ENCODE data around the gene FOXL2. TPM values are rescaled to one million over a fixed set of nuclear protein-coding genes. Genes with fewer than 3 reads are reported as not detected.

The FOXL2 gene
- total and polyA plus RNA-seq, 2 of the 13 experiments (the other 11 are each of a cell fraction or from before 2014, with no cell fraction given) = not detected

GRCh38 chr3:138915503-138916498 lies 31.1 kb downstream of the FOXL2 start (continued):
- TF ChIP-seq, protein P1, sequence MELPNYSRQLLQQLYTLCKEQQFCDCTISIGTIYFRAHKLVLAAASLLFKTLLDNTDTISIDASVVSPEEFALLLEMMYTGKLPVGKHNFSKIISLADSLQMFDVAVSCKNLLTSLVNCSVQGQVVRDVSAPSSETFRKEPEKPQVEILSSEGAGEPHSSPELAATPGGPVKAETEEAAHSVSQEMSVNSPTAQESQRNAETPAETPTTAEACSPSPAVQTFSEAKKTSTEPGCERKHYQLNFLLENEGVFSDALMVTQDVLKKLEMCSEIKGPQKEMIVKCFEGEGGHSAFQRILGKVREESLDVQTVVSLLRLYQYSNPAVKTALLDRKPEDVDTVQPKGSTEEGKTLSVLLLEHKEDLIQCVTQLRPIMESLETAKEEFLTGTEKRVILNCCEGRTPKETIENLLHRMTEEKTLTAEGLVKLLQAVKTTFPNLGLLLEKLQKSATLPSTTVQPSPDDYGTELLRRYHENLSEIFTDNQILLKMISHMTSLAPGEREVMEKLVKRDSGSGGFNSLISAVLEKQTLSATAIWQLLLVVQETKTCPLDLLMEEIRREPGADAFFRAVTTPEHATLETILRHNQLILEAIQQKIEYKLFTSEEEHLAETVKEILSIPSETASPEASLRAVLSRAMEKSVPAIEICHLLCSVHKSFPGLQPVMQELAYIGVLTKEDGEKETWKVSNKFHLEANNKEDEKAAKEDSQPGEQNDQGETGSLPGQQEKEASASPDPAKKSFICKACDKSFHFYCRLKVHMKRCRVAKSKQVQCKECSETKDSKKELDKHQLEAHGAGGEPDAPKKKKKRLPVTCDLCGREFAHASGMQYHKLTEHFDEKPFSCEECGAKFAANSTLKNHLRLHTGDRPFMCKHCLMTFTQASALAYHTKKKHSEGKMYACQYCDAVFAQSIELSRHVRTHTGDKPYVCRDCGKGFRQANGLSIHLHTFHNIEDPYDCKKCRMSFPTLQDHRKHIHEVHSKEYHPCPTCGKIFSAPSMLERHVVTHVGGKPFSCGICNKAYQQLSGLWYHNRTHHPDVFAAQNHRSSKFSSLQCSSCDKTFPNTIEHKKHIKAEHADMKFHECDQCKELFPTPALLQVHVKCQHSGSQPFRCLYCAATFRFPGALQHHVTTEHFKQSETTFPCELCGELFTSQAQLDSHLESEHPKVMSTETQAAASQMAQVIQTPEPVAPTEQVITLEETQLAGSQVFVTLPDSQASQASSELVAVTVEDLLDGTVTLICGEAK (IDR thresholded peaks at IDR 0.05) = no peak
- TF ChIP-seq, protein P1 (CRISPR knock-in tag; IDR thresholded peaks at IDR 0.05) = peak; percentile 61
- TF ChIP-seq KDM1A (CRISPR knock-in tag; IDR thresholded peaks at IDR 0.05) (no peak), FOXA3 (CRISPR knock-in tag; IDR thresholded peaks at IDR 0.05) (0 out of 2 replicates have a peak, but pooled peaks have one; percentile 31), CC2D1A (CRISPR knock-in tag; IDR thresholded peaks at IDR 0.05) (no peak), NCOA5 (CRISPR knock-in tag; IDR thresholded peaks at IDR 0.05) (no peak), RBFOX2 (IDR thresholded peaks at IDR 0.05; ENCODE audit: low read depth, low read length) (peak; percentile 65), ZBTB37 (CRISPR knock-in tag; IDR thresholded peaks at IDR 0.05) (no peak), PHF20 (CRISPR knock-in tag; IDR thresholded peaks at IDR 0.05) (peak; percentile 20; the same call in 1 of the 2 replicates), TBL1XR1 (IDR thresholded peaks at IDR 0.05; ENCODE audit: borderline replicate concordance, low read length, partially characterized antibody) (peak; percentile 50), ZNF17 (CRISPR knock-in tag; IDR thresholded peaks at IDR 0.05) (no peak), MTF2 (CRISPR knock-in tag; IDR thresholded peaks at IDR 0.05; ENCODE audit: borderline replicate concordance) (no peak), RNF2 (conservative IDR thresholded peaks at IDR 0.05; ENCODE audit: low read depth) (no peak), POLR2A (IDR thresholded peaks at IDR 0.05; ENCODE audit: insufficient read depth in 1 of 2, low read depth in 2 of 2, low read length in 2 of 2) (peak in 1 of 2 experiments; percentile 41; a peak in 1 of 4 replicates), MAFK (conservative IDR thresholded peaks at IDR 0.05 in 1 of 2, IDR thresholded peaks at IDR 0.05 in 1 of 2; ENCODE audit: low read length in 2 of 2) (no peak), ZNF557 (CRISPR knock-in tag; IDR thresholded peaks at IDR 0.05) (no peak; the same call in 1 of the 2 replicates), TBP (CRISPR knock-in tag; IDR thresholded peaks at IDR 0.05) (no peak), ISL2 (CRISPR knock-in tag; IDR thresholded peaks at IDR 0.05) (peak; percentile 64), JUNB (CRISPR knock-in tag; IDR thresholded peaks at IDR 0.05; ENCODE audit: borderline replicate concordance) (no peak), ZNF296 (CRISPR knock-in tag; conservative IDR thresholded peaks at IDR 0.05) (0 out of 2 replicates have a peak, but pooled peaks have one; percentile 54), HCFC1 (IDR thresholded peaks at IDR 0.05; ENCODE audit: low read depth, low read length) (no peak)
